ENCODE measurements around the gene GPR152.

GPR152 gene

GRCh38 chr11:67448220-67448609, 4.3 kb downstream of the GPR152 start:
- no peak overlapping the region for H3K27ac ChIP-seq
- no peaks in the 10 kb centered on the region for H3K27me3 ChIP-seq
- no peak overlapping the region for H3K4me3 ChIP-seq (ENCODE audit: low read depth in 1 of 2, low read length in 1 of 2)
- no peak for TF ChIP-seq CTCF (IDR thresholded peaks at IDR 0.05)
- H3K9me3 ChIP-seq, result no peaks in the 10 kb centered on the region
- no peaks in the 10 kb centered on the region for H3K36me3 ChIP-seq
- H3K4me1 ChIP-seq (ENCODE audit: control insufficient read depth in 1 of 2, insufficient read depth in 1 of 2, low read depth in 1 of 2, low read length in 1 of 2), result peaks cover 9 to 14% of the 10 kb centered on the region in 2 experiments

DNA sequence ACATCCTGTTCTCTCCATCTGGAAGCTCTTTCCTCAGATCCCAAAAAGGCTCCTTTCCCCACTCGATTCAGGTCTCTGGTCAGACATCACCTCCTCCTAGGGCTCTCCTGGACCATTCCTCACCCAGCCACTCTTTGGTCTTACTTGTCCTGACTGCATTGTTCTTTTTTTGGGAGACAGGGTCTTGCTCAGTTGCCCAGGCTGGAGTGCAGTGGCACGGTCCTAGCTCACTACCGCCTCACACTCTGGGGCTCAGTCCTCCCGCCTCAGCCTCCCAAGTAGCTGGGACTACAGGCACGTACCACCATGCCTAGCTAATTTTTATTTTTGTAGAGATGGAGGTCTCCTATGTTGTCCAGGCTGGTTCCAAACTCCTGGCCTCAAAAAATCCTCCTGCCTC, 7.0 kb downstream of the GPR152 start:
- H3K36me3 ChIP-seq, result no peaks in the 10 kb centered on the region
- H3K4me3 ChIP-seq (ENCODE audit: low read depth in 1 of 2, low read length in 1 of 2), result no peak overlapping the region
- H3K27me3 ChIP-seq, result no peaks in the 10 kb centered on the region
- peaks cover 9 to 17% of the 10 kb centered on the region in 2 experiments for H3K4me1 ChIP-seq (ENCODE audit: control insufficient read depth in 1 of 2, insufficient read depth in 1 of 2, low read depth in 1 of 2, low read length in 1 of 2)
- no peaks in the 10 kb centered on the region for H3K9me3 ChIP-seq
- TF ChIP-seq CTCF (IDR thresholded peaks at IDR 0.05), result no peak
- H3K27ac ChIP-seq, result no peak overlapping the region

DNA sequence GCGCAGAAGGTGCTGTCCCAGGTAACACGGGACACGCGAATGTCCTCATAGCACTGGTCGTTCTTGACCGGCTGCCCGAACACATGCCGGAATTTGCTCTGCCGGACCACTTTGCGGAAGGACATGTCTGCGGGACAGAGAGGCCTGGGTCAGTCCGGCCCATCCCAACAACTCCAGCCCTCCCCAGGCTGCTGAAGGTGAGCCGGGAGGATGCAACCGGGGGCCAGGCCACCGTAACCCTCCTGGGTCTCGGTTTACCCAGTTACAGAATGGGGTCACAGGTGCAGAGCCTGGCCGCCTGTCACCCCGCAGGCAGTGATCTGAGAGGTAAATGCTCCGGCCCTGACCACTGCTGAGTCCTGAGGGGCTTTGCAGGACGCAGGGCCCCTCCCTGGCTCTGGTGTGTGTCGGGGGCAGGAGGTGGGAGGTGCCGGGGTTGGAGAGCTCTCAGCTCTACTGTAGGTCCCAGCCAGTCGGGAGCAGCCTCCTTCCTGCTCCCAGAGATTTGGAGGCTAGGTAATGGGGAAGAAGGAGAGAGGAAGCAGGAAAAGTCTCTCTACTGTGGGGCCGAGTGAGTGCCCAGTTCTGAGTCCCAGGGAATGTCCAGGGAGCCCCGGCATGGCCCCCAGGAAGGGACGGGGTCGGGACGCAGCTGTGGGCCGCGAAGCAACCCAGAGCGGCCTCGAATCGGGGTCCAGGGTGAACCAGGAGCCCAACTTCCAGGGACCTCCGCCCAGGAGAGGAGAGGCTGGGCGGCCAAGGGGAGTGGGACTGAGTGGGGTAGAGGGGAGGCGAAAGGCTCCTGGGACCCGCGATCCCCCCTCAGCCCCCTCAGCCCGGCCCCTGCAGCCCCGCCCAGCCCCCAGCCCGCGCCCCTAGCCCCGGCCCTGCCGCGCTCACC, 9.8 kb downstream of the GPR152 start:
- H3K4me1 ChIP-seq (ENCODE audit: control insufficient read depth in 1 of 2, insufficient read depth in 1 of 2, low read depth in 1 of 2, low read length in 1 of 2), result peaks cover 9 to 11% of the 10 kb centered on the region in 2 experiments
- no peaks in the 10 kb centered on the region for H3K9me3 ChIP-seq
- H3K27ac ChIP-seq, result peak overlapping the region; percentile 77
- peak overlapping the region; percentile 72 to 76 for H3K4me3 ChIP-seq (ENCODE audit: low read depth in 1 of 2, low read length in 1 of 2)
- peaks cover 19% of the 10 kb centered on the region for H3K36me3 ChIP-seq
- no peak for TF ChIP-seq CTCF (IDR thresholded peaks at IDR 0.05)
- no peaks in the 10 kb centered on the region for H3K27me3 ChIP-seq

DNA sequence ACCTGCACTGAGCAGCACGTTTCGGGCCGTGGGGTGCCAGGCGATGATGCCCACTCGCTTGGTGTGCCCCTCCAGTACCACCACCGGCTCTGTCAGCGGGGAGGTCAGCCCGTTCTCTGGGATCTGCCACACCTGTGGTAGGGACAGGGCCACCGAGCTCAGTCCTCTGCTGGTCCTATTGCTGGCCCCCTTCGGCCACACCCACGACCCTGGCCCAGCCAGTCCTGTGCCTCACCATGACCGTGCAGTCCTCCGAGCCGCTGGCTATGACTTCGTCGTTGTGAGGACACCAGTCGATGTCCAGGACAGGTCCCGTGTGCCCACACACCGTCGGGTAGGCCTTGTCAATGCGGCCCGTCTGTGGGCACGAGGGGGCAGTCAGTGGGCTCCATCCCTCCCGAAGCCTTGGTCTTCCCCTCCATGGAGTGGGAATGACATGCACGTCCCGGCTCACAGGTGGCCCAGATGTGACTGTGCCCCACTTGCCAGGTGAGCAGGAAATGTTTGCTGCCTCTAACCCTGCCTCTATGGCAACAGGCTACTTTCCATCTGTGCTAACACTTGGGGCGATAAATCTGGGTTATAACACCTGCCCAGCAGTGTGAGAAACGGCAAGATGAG, 10.7 kb downstream of the GPR152 start:
- peak overlapping the region; percentile 77 for H3K27ac ChIP-seq
- H3K9me3 ChIP-seq, result no peaks in the 10 kb centered on the region
- no peaks in the 10 kb centered on the region for H3K27me3 ChIP-seq
- H3K4me3 ChIP-seq (ENCODE audit: low read depth in 1 of 2, low read length in 1 of 2), result no peak overlapping the region
- H3K36me3 ChIP-seq, result peaks cover 22% of the 10 kb centered on the region
- peaks cover 15 to 17% of the 10 kb centered on the region in 2 experiments for H3K4me1 ChIP-seq (ENCODE audit: control insufficient read depth in 1 of 2, insufficient read depth in 1 of 2, low read depth in 1 of 2, low read length in 1 of 2)
- TF ChIP-seq CTCF (IDR thresholded peaks at IDR 0.05), result no peak

DNA sequence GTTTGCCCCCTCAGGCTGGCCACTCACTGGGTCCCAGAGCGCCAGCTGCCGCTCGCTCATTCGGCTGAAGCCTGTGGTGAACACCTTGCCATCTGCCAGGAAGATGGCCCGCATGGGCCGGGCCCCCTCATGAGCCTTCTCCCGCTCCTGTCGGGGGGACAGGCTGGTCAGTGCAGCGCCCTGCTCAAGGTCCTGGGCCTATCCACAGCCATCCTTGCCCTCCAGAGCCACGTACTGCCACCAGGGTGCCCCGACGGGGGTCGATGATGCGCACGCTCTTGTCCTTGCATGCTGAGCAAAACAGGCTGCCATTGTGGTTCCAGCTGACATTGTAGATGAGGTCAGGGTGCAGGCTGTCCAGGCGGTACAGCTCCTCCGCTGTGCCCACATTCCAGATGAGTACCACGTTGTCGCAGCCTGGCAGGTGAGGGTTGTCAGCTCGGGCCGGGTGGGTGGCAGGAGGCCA, 11.4 kb downstream of the GPR152 start:
- H3K36me3 ChIP-seq, result peaks cover 23% of the 10 kb centered on the region
- no peaks in the 10 kb centered on the region for H3K27me3 ChIP-seq
- H3K9me3 ChIP-seq, result no peaks in the 10 kb centered on the region
- peak overlapping the region; percentile 21 for H3K27ac ChIP-seq
- peaks cover 22 to 24% of the 10 kb centered on the region in 2 experiments for H3K4me1 ChIP-seq (ENCODE audit: control insufficient read depth in 1 of 2, insufficient read depth in 1 of 2, low read depth in 1 of 2, low read length in 1 of 2)
- no peak overlapping the region for H3K4me3 ChIP-seq (ENCODE audit: low read depth in 1 of 2, low read length in 1 of 2)
- TF ChIP-seq CTCF (IDR thresholded peaks at IDR 0.05), result no peak
